ENCODE results near the gene YJEFN3.

The YJEFN3 gene

GRCh38 chr19:19551853-19552192 is 23.1 kb downstream of the YJEFN3 start:
- Histone ChIP-seq H3K36me3 (ENCODE audit: control insufficient read depth in 1 of 2, insufficient read depth in 2 of 2, low read length in 2 of 2) (no peaks in the 10 kb centered on the region), H3K4me1 (ENCODE audit: control insufficient read depth in 1 of 2, insufficient read depth in 2 of 2, low read length in 2 of 2) (no peaks in the 10 kb centered on the region), H3K4me3 (ENCODE audit: low read depth in 1 of 2, low read length in 2 of 2) (no peak overlapping the region), H3K27me3 (ENCODE audit: low read depth, low read length) (no peaks in the 10 kb centered on the region), H3K9me3 (ENCODE audit: control insufficient read depth in 1 of 2, low read length in 2 of 2) (no peaks in the 10 kb centered on the region), H3K27ac (ENCODE audit: low read length) (no peak overlapping the region)

GRCh38 chr19:19552798-19553197 is 24.1 kb downstream of the YJEFN3 start:
- Histone ChIP-seq H3K4me3 (ENCODE audit: low read depth in 1 of 2, low read length in 2 of 2) (no peak overlapping the region), H3K27me3 (ENCODE audit: low read depth, low read length) (no peaks in the 10 kb centered on the region), H3K27ac (ENCODE audit: low read length) (no peak overlapping the region), H3K9me3 (ENCODE audit: control insufficient read depth in 1 of 2, low read length in 2 of 2) (no peaks in the 10 kb centered on the region), H3K4me1 (ENCODE audit: control insufficient read depth in 1 of 2, insufficient read depth in 2 of 2, low read length in 2 of 2) (no peaks in the 10 kb centered on the region), H3K36me3 (ENCODE audit: control insufficient read depth in 1 of 2, insufficient read depth in 2 of 2, low read length in 2 of 2) (no peaks in the 10 kb centered on the region)

GRCh38 chr19:19553670-19554069 is 25.0 kb downstream of the YJEFN3 start:
- no peaks in the 10 kb centered on the region for H3K36me3 ChIP-seq (ENCODE audit: control insufficient read depth in 1 of 2, insufficient read depth in 2 of 2, low read length in 2 of 2)
- H3K4me3 ChIP-seq (ENCODE audit: low read depth in 1 of 2, low read length in 2 of 2), result no peak overlapping the region
- H3K9me3 ChIP-seq (ENCODE audit: control insufficient read depth in 1 of 2, low read length in 2 of 2), result no peaks in the 10 kb centered on the region
- no peaks in the 10 kb centered on the region for H3K4me1 ChIP-seq (ENCODE audit: control insufficient read depth in 1 of 2, insufficient read depth in 2 of 2, low read length in 2 of 2)
- no peaks in the 10 kb centered on the region for H3K27me3 ChIP-seq (ENCODE audit: low read depth, low read length)
- no peak overlapping the region for H3K27ac ChIP-seq (ENCODE audit: low read length)

GRCh38 chr19:19554074-19555023 is 25.6 kb downstream of the YJEFN3 start:
- Histone ChIP-seq H3K4me1 (ENCODE audit: control insufficient read depth in 1 of 2, insufficient read depth in 2 of 2, low read length in 2 of 2) (no peaks in the 10 kb centered on the region), H3K27me3 (ENCODE audit: low read depth, low read length) (no peaks in the 10 kb centered on the region), H3K27ac (ENCODE audit: low read length) (no peak overlapping the region), H3K9me3 (ENCODE audit: control insufficient read depth in 1 of 2, low read length in 2 of 2) (no peaks in the 10 kb centered on the region), H3K36me3 (ENCODE audit: control insufficient read depth in 1 of 2, insufficient read depth in 2 of 2, low read length in 2 of 2) (no peaks in the 10 kb centered on the region), H3K4me3 (ENCODE audit: low read depth in 1 of 2, low read length in 2 of 2) (no peak overlapping the region)

GRCh38 chr19:19558055-19558454 is 29.3 kb downstream of the YJEFN3 start:
- H3K27ac ChIP-seq (ENCODE audit: low read length), result no peak overlapping the region
- H3K36me3 ChIP-seq (ENCODE audit: control insufficient read depth in 1 of 2, insufficient read depth in 2 of 2, low read length in 2 of 2), result no peaks in the 10 kb centered on the region
- no peaks in the 10 kb centered on the region for H3K9me3 ChIP-seq (ENCODE audit: control insufficient read depth in 1 of 2, low read length in 2 of 2)
- no peak overlapping the region for H3K4me3 ChIP-seq (ENCODE audit: low read depth in 1 of 2, low read length in 2 of 2)
- no peaks in the 10 kb centered on the region for H3K27me3 ChIP-seq (ENCODE audit: low read depth, low read length)
- H3K4me1 ChIP-seq (ENCODE audit: control insufficient read depth in 1 of 2, insufficient read depth in 2 of 2, low read length in 2 of 2), result no peaks in the 10 kb centered on the region

GRCh38 chr19:19558636-19559035 is 29.9 kb downstream of the YJEFN3 start:
- Histone ChIP-seq H3K27me3 (ENCODE audit: low read depth, low read length) (no peaks in the 10 kb centered on the region), H3K36me3 (ENCODE audit: control insufficient read depth in 1 of 2, insufficient read depth in 2 of 2, low read length in 2 of 2) (no peaks in the 10 kb centered on the region), H3K27ac (ENCODE audit: low read length) (no peak overlapping the region), H3K9me3 (ENCODE audit: control insufficient read depth in 1 of 2, low read length in 2 of 2) (no peaks in the 10 kb centered on the region), H3K4me3 (ENCODE audit: low read depth in 1 of 2, low read length in 2 of 2) (no peak overlapping the region), H3K4me1 (ENCODE audit: control insufficient read depth in 1 of 2, insufficient read depth in 2 of 2, low read length in 2 of 2) (no peaks in the 10 kb centered on the region)

- Histone ChIP-seq H3K9me3 (ENCODE audit: control insufficient read depth in 1 of 2, low read length in 2 of 2) (no peaks in the 10 kb centered on the region), H3K4me3 (ENCODE audit: low read depth in 1 of 2, low read length in 2 of 2) (no peak overlapping the region), H3K36me3 (ENCODE audit: control insufficient read depth in 1 of 2, insufficient read depth in 2 of 2, low read length in 2 of 2) (no peaks in the 10 kb centered on the region), H3K4me1 (ENCODE audit: control insufficient read depth in 1 of 2, insufficient read depth in 2 of 2, low read length in 2 of 2) (no peaks in the 10 kb centered on the region), H3K27ac (ENCODE audit: low read length) (no peak overlapping the region), H3K27me3 (ENCODE audit: low read depth, low read length) (no peaks in the 10 kb centered on the region)
These were observed 31.2 kb downstream of the YJEFN3 start for GRCh38 chr19:19559931-19560330.

GRCh38 chr19:19561946-19562664 is 33.4 kb downstream of the YJEFN3 start:
- Histone ChIP-seq H3K9me3 (ENCODE audit: control insufficient read depth in 1 of 2, low read length in 2 of 2) (no peaks in the 10 kb centered on the region), H3K4me1 (ENCODE audit: control insufficient read depth in 1 of 2, insufficient read depth in 2 of 2, low read length in 2 of 2) (no peaks in the 10 kb centered on the region), H3K4me3 (ENCODE audit: low read depth in 1 of 2, low read length in 2 of 2) (no peak overlapping the region), H3K36me3 (ENCODE audit: control insufficient read depth in 1 of 2, insufficient read depth in 2 of 2, low read length in 2 of 2) (no peaks in the 10 kb centered on the region), H3K27me3 (ENCODE audit: low read depth, low read length) (no peaks in the 10 kb centered on the region), H3K27ac (ENCODE audit: low read length) (no peak overlapping the region)

GRCh38 chr19:19562665-19563347 is 34.1 kb downstream of the YJEFN3 start:
- H3K4me3 ChIP-seq (ENCODE audit: low read depth in 1 of 2, low read length in 2 of 2), result no peak overlapping the region
- H3K4me1 ChIP-seq (ENCODE audit: control insufficient read depth in 1 of 2, insufficient read depth in 2 of 2, low read length in 2 of 2), result no peaks in the 10 kb centered on the region
- no peaks in the 10 kb centered on the region for H3K9me3 ChIP-seq (ENCODE audit: control insufficient read depth in 1 of 2, low read length in 2 of 2)
- no peaks in the 10 kb centered on the region for H3K36me3 ChIP-seq (ENCODE audit: control insufficient read depth in 1 of 2, insufficient read depth in 2 of 2, low read length in 2 of 2)
- H3K27me3 ChIP-seq (ENCODE audit: low read depth, low read length), result no peaks in the 10 kb centered on the region
- no peak overlapping the region for H3K27ac ChIP-seq (ENCODE audit: low read length)

GRCh38 chr19:19563348-19563848 is 34.7 kb downstream of the YJEFN3 start:
- no peaks in the 10 kb centered on the region for H3K9me3 ChIP-seq (ENCODE audit: control insufficient read depth in 1 of 2, low read length in 2 of 2)
- no peak overlapping the region for H3K4me3 ChIP-seq (ENCODE audit: low read depth in 1 of 2, low read length in 2 of 2)
- no peaks in the 10 kb centered on the region for H3K27me3 ChIP-seq (ENCODE audit: low read depth, low read length)
- no peak overlapping the region for H3K27ac ChIP-seq (ENCODE audit: low read length)
- H3K4me1 ChIP-seq (ENCODE audit: control insufficient read depth in 1 of 2, insufficient read depth in 2 of 2, low read length in 2 of 2), result no peaks in the 10 kb centered on the region
- no peaks in the 10 kb centered on the region for H3K36me3 ChIP-seq (ENCODE audit: control insufficient read depth in 1 of 2, insufficient read depth in 2 of 2, low read length in 2 of 2)

GRCh38 chr19:19566306-19566705 is 37.6 kb downstream of the YJEFN3 start:
- Histone ChIP-seq H3K36me3 (ENCODE audit: control insufficient read depth in 1 of 2, insufficient read depth in 2 of 2, low read length in 2 of 2) (no peaks in the 10 kb centered on the region), H3K4me1 (ENCODE audit: control insufficient read depth in 1 of 2, insufficient read depth in 2 of 2, low read length in 2 of 2) (no peaks in the 10 kb centered on the region), H3K27me3 (ENCODE audit: low read depth, low read length) (no peaks in the 10 kb centered on the region), H3K9me3 (ENCODE audit: control insufficient read depth in 1 of 2, low read length in 2 of 2) (no peaks in the 10 kb centered on the region), H3K4me3 (ENCODE audit: low read depth in 1 of 2, low read length in 2 of 2) (no peak overlapping the region), H3K27ac (ENCODE audit: low read length) (no peak overlapping the region)

Data from muscle layer of duodenum (tissue), 2 donors.